Islet precursor cell (in vitro differentiated cells): ENCODE results near the gene APOBEC3C.
"Not testable (repeated sequence)": the region's sequence is repeated elsewhere in the genome, so short reads cannot be mapped to it uniquely, and the experiment has no call there.

Experiments used
- DNase-seq: peaks from one replicate; pipeline ENCODE4 v3.0.0-alpha.2; 2018

Gene APOBEC3C

DNA sequence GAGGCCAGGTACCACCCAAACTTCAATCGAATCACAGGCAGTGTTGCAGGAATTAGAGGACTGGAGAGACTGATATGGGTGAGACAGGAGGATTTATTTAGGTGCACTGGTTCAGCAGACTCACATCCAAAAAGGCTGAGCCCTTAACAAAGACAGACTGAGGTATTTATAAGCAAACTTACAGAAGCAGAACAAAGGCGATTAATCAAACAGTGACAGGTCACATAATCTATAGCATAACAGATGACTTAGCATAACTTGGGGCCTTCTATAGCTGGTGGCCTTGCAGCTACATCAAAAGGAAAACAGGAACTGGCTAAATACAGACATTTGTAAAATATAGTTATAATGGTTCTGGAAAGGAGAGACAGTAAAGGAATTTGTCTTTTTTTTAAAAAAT, 29.8 kb upstream of the APOBEC3C start:
- DNase-seq: no peak

GRCh38 chr22:38984784-38985757, 29.0 kb upstream of the APOBEC3C start:
- peak; percentile 95 for DNase-seq

DNA sequence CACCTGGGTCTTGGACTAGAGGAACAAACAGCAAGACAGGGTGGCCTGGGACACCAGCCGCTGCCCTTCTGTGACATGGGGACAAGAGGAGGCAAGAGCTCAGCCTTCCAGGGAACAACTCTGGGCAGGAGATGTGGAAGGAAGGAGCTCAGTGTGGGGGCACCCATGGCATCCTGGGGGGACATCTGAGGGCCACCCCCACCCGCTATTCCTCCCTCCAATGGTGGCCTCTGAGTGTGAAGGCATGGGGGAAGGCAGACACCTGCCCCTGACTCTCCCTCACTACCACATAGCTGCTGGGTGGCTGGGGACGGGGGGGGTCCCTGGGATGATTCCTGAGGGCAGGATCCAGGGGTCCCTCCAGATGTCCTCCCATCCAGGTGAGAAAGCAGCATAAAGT, 27.4 kb upstream of the APOBEC3C start:
- no peak for DNase-seq

GRCh38 chr22:38987171-38987895, 26.7 kb upstream of the APOBEC3C start:
- no peak for DNase-seq

- no peak for DNase-seq
These were observed 24.6 kb upstream of the APOBEC3C start for GRCh38 chr22:38989466-38989865.

- DNase-seq: peak; percentile 75
These were observed 21.1 kb upstream of the APOBEC3C start for GRCh38 chr22:38992871-38993371.

GRCh38 chr22:38996105-38996504, 18.0 kb upstream of the APOBEC3C start:
- DNase-seq: no peak

DNA sequence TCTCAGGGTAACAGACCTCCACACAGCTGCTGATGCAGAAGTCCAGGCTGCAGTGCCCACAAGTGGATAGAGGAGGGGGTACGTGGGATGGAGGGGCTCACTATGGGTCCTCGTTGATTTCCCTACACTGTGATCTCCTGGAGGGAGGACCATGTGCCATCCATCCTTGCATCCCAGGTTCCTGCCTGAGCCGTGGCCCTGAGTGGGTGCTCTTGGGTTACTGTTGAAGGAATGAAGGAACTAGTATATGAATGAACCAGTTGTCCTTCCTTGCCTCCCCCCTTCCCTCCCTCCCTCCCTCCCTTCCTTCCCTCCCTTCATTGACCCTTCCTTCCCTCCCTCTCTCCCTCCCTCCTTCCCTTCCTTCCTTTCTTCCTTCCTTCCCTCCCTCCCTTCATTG, 16.5 kb upstream of the APOBEC3C start:
- DNase-seq: no peak

- peak; percentile 89 for DNase-seq
These were observed 10.9 kb upstream of the APOBEC3C start for GRCh38 chr22:39003165-39003638.

- DNase-seq: no peak
These were observed 6.9 kb upstream of the APOBEC3C start for GRCh38 chr22:39007177-39007576.

- not testable (repeated sequence) for DNase-seq
These were observed 5.7 kb upstream of the APOBEC3C start for GRCh38 chr22:39008271-39008850.

GRCh38 chr22:39010946-39011345, 3.1 kb upstream of the APOBEC3C start:
- DNase-seq: no peak

DNA sequence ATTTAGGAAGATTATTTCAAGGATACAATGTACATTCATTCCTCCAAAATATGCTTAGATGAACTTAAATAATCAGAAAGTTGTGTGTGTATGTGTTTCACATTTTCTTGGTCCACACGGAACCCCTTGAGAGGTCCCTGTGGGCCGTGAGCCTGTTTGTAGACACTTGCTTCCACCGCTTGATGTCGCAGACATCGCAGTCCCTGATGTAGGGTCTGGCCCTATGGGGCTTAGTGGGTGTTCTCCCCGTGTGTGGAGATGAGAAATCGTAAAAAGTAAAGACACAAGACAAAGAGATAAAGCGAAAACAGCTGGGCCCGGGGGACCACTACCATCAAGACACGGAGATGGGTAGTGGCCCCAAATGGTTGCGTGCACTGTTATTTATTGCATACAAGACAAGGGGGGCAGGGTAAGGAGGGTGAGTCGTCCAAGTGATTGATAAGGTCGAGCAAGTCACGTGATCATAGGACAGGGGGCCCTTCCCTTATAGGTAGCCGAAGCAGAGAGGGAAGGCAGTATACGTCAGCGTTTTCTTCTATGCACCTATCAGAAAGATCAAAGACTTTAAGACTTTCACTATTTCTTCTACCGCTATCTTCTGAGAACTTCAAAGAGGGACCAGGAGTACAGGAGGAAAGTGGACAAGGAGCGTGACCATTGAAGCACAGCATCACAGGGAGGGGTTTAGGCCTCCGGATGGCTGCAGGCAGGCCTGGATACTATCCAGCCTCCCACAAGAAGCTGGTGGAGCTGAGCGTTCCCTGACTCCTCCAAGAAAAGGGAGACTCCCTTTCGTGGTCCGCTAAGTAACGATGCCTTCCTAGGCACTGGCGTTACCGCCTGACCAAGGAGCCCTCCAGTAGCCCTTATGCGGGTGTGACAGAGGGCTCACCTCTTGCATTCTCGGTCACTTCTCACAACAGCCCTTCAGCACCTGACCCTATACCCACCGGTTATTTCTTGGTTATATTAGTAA, 1.2 kb upstream of the APOBEC3C start:
- no peak for DNase-seq

DNA sequence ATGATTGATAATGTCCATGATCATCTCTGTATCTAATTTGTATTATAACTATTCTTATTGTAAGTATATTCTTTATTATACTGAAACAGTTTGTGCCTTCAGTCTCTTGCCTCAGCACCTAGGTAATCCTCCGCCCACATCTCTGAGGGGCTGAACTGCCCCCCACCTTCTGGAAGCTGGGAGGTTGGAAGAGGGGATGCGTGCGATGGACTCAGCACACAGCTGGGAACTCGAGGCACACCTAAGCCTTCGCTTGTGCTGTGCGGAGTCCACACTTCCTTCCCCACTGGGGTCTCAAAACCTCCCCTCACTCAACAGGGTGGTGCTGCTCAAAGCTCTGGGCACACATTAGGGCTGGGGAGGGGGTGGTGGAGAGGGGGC, 506 bp upstream of the APOBEC3C start:
- DNase-seq: not testable (repeated sequence)

GRCh38 chr22:39014723-39015121, 665 bp downstream of the APOBEC3C start:
- not testable (repeated sequence) for DNase-seq

- DNase-seq: no peak
These were observed 2.5 kb downstream of the APOBEC3C start for GRCh38 chr22:39016592-39016991.

- no peak for DNase-seq
These were observed 3.7 kb downstream of the APOBEC3C start for GRCh38 chr22:39017596-39018365.

DNA sequence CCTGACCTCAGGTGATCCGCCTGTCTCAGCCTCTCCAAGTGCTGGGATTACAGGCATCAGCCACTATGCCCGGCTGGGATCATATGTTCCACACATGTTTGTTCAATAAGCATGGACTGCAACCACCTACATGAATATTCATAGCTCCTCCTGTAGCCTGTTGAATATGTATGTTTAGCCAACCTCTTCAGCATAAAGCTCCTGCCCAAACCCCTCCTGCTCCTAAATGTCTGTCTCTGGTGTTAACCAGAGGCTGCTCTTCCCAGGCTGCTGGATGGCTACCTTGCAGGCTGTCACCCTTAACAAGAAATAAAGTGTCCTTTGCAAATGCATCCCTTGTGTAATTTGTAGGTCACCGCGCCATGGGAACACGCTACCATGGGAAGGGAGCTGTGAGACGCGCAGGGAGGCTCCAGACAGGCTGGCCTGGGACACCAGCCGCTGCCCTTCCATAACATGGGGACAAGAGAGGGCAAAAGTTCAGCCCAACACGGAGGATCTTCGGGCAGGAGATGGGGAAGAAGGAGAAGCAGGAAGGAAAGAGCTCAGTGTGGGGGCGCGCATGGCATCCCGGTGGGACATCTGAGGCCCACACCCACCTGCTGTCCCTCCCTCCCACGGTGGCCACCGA, 6.1 kb downstream of the APOBEC3C start:
- not testable (repeated sequence) for DNase-seq

- no peak for DNase-seq
These were observed 7.6 kb downstream of the APOBEC3C start for GRCh38 chr22:39021552-39022250.
